HepG2 (cell line): ENCODE measurements around the gene SPECC1L.

Experiments
- EZH2 ChIP-seq: conservative IDR thresholded peaks from 2 replicates; pipeline ENCODE4 v1.6.1; 2012; ENCODE audit warnings: mild to moderate bottlenecking, low read depth, low read length, moderate library complexity
- HOXA7 ChIP-seq: sonication (generic); formaldehyde crosslinking; IDR thresholded peaks from 2 replicates; pipeline ENCODE4 v1.8.1; 2022; ENCODE audit warnings: mild to moderate bottlenecking, missing genetic modification reagents, moderate library complexity
- IKZF1 ChIP-seq: fragments of 450-650 bp; IDR thresholded peaks from 2 replicates; pipeline ENCODE4 v1.7.1; 2016
- JUND ChIP-seq: sonication (generic); formaldehyde crosslinking; IDR thresholded peaks from 2 replicates; pipeline ENCODE4 v1.8.0; 2022; ENCODE audit warnings: mild to moderate bottlenecking, missing genetic modification reagents
- KAT7 ChIP-seq: IDR thresholded peaks from 2 replicates; pipeline ENCODE4 v1.6.1; 2018; ENCODE audit warnings: borderline replicate concordance, missing compliant biosample characterization
- MXD4 ChIP-seq: IDR thresholded peaks from 2 replicates; pipeline ENCODE4 v1.6.1; 2016; ENCODE audit warnings: mild to moderate bottlenecking, missing biosample characterization, missing genetic modification reagents
- RAD21 ChIP-seq: fragments of 450-650 bp; formaldehyde crosslinking; IDR thresholded peaks from 2 replicates; pipeline ENCODE4 v1.5.0; 2020; ENCODE audit warnings: mild to moderate bottlenecking
- SIN3B ChIP-seq: fragments of 150-350 bp; IDR thresholded peaks from 2 replicates; pipeline ENCODE4 v1.6.1; 2014; ENCODE audit warnings: low read length
- SYNCRIP ChIP-seq: fragments of 200-400 bp; formaldehyde crosslinking; IDR thresholded peaks from 2 replicates; pipeline ENCODE4 v1.6.1; 2018; ENCODE audit warnings: mild to moderate bottlenecking, low read depth, low read length; ENCODE audit not compliant: insufficient read depth
- ZKSCAN1 ChIP-seq: fragments of 150-350 bp; IDR thresholded peaks from 2 replicates; pipeline ENCODE4 v1.6.1; 2014; ENCODE audit warnings: low read length
- TF ChIP-seq, protein P1 (sequence below): sonication (generic); formaldehyde crosslinking; IDR thresholded peaks from 2 replicates; pipeline ENCODE4 v1.8.1; 2023; ENCODE audit warnings: mild to moderate bottlenecking, missing genetic modification reagents
- TF ChIP-seq, protein P2 (sequence below): sonication (generic); formaldehyde crosslinking; IDR thresholded peaks from 2 replicates; pipeline ENCODE4 v1.5.0; 2020; ENCODE audit warnings: missing genetic modification reagents
- TF ChIP-seq, protein P3 (sequence below): IDR thresholded peaks from 2 replicates; pipeline ENCODE4 v1.6.1; 2012; ENCODE audit warnings: inconsistent platforms
- TF ChIP-seq, protein P4 (sequence below): sonication (generic); formaldehyde crosslinking; IDR thresholded peaks from 2 replicates; pipeline ENCODE4 v1.5.0; 2020; ENCODE audit warnings: mild to moderate bottlenecking, missing genetic modification reagents, moderate library complexity

DNA sequence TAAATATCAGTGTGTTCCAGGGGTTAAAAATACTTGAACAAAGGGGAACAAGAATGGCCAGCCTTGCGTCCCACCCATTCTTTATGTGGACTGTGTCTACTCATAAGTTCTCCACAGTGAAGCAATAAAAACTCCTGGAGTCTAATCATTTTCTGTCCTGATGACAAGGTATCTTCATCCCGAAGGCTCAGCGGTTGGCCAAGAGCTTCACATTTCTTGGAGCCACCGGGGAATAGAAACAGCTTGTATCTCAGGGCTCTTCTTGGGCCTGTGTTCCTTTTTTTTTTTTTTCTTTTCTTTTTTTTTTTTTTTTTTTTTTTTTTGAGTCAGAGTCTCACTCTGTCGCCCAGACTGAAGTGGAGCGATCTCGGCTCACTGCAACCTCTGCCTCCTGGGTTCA, 119.9 kb downstream of the SPECC1L start:
- TF ChIP-seq, protein P1, sequence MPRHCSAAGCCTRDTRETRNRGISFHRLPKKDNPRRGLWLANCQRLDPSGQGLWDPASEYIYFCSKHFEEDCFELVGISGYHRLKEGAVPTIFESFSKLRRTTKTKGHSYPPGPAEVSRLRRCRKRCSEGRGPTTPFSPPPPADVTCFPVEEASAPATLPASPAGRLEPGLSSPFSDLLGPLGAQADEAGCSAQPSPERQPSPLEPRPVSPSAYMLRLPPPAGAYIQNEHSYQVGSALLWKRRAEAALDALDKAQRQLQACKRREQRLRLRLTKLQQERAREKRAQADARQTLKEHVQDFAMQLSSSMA (CRISPR knock-in tag): no peak
- TF ChIP-seq, protein P2, sequence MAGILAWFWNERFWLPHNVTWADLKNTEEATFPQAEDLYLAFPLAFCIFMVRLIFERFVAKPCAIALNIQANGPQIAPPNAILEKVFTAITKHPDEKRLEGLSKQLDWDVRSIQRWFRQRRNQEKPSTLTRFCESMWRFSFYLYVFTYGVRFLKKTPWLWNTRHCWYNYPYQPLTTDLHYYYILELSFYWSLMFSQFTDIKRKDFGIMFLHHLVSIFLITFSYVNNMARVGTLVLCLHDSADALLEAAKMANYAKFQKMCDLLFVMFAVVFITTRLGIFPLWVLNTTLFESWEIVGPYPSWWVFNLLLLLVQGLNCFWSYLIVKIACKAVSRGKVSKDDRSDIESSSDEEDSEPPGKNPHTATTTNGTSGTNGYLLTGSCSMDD: no peak
- no peak for TF ChIP-seq MXD4 (CRISPR knock-in tag)
- TF ChIP-seq SYNCRIP: no peak
- no peak for TF ChIP-seq IKZF1
- TF ChIP-seq SIN3B: no peak
- no peak for TF ChIP-seq HOXA7 (CRISPR knock-in tag)
- TF ChIP-seq, protein P3, sequence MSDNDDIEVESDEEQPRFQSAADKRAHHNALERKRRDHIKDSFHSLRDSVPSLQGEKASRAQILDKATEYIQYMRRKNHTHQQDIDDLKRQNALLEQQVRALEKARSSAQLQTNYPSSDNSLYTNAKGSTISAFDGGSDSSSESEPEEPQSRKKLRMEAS: no peak
- no peak for TF ChIP-seq EZH2
- TF ChIP-seq JUND (CRISPR knock-in tag): no peak
- no peak for TF ChIP-seq RAD21 (CRISPR knock-in tag)
- no peak for TF ChIP-seq KAT7 (CRISPR knock-in tag)
- TF ChIP-seq ZKSCAN1: no peak
- TF ChIP-seq, protein P4, sequence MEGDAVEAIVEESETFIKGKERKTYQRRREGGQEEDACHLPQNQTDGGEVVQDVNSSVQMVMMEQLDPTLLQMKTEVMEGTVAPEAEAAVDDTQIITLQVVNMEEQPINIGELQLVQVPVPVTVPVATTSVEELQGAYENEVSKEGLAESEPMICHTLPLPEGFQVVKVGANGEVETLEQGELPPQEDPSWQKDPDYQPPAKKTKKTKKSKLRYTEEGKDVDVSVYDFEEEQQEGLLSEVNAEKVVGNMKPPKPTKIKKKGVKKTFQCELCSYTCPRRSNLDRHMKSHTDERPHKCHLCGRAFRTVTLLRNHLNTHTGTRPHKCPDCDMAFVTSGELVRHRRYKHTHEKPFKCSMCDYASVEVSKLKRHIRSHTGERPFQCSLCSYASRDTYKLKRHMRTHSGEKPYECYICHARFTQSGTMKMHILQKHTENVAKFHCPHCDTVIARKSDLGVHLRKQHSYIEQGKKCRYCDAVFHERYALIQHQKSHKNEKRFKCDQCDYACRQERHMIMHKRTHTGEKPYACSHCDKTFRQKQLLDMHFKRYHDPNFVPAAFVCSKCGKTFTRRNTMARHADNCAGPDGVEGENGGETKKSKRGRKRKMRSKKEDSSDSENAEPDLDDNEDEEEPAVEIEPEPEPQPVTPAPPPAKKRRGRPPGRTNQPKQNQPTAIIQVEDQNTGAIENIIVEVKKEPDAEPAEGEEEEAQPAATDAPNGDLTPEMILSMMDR: no peak
